HG02571 (cell line): ENCODE data around the gene TTC17.
A peak's percentile ranks its signal among the peaks of the same experiment; 100 is the strongest.
"Not testable (repeated sequence)": the region's sequence is repeated elsewhere in the genome, so short reads cannot be mapped to it uniquely, and the experiment has no call there.

Source experiments
- ATAC-seq: cut with Tn5 transposase; IDR thresholded peaks from one replicate; pipeline ENCODE4 v1.9.1; 2021; ENCODE audit warnings: mild to moderate bottlenecking, moderate library complexity; ENCODE audit not compliant: unreplicated experiment

Gene TTC17, protein sequence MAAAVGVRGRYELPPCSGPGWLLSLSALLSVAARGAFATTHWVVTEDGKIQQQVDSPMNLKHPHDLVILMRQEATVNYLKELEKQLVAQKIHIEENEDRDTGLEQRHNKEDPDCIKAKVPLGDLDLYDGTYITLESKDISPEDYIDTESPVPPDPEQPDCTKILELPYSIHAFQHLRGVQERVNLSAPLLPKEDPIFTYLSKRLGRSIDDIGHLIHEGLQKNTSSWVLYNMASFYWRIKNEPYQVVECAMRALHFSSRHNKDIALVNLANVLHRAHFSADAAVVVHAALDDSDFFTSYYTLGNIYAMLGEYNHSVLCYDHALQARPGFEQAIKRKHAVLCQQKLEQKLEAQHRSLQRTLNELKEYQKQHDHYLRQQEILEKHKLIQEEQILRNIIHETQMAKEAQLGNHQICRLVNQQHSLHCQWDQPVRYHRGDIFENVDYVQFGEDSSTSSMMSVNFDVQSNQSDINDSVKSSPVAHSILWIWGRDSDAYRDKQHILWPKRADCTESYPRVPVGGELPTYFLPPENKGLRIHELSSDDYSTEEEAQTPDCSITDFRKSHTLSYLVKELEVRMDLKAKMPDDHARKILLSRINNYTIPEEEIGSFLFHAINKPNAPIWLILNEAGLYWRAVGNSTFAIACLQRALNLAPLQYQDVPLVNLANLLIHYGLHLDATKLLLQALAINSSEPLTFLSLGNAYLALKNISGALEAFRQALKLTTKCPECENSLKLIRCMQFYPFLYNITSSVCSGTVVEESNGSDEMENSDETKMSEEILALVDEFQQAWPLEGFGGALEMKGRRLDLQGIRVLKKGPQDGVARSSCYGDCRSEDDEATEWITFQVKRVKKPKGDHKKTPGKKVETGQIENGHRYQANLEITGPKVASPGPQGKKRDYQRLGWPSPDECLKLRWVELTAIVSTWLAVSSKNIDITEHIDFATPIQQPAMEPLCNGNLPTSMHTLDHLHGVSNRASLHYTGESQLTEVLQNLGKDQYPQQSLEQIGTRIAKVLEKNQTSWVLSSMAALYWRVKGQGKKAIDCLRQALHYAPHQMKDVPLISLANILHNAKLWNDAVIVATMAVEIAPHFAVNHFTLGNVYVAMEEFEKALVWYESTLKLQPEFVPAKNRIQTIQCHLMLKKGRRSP

DNA sequence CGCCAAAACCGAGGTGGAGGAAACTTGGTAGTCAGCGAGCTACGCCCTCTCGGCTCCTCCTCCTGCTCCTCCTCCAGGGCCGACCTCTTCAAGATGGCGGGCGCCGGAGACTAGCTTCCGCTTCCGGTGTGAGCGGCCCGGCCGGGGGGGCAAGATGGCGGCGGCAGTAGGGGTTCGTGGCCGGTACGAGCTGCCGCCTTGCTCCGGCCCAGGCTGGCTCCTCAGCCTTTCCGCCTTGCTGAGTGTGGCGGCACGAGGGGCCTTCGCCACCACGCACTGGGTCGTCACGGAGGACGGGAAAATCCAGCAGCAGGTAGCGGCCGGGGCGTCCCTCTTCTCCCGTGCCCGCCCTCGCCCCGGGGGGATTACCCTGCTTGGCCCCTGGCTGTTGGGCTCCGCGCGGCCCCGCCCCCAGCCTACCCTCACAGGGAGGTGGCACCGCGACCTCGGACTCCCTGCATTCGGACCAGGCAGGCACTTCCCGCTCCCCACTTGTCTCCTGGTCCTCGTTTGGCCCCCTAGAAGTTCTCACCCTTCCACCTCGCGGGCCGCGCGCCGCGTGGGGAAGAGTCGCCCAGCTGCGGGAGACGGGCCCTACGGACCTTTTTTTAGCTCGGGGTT is at the start of gene TTC17:
TSS of gene TTC17 (plus strand) at position 120 of the 621 bp plus-strand sequence. CDS start at position 155, 35 bp downstream.
- ATAC-seq, result peak; percentile 94

DNA sequence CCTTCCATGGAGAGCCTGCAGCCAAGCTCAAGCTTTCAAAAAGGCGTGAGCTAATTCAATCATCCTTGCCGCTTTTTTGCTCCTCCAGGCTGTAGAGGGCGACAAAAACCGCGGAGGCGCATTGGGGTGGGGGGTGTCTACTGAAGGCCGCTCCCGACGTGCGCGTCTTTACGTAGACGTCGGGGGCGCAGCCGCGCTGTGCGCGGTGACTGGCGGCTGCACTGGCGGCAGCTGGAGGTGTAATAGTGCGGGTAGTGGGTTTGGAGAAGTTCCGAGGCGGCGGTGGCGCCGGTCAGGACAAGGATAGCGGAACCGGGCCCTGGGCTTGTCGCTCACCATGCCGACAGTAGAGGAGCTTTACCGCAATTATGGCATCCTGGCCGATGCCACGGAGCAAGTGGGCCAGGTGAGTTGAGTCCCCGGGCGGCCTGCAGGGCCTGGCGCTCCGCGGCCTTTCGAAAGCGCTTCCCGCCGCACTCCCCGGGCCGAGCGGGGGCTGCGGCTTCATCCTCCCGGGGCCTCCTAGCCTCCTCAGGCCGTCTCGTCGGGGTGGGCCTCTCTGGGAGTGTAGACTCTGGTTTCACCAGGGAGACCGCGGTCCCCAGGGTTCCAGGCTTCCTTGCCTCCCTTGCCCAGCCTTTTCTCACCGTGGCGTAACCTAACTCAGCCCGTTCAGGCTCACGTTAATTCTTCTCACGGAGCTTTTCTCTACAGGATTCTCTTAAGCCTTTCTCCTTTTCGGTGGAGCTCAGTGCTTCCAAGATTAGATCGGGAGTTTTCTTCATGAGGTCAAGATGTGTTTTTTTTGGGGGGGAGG is 46.7 kb upstream of the TTC17 start, which contains the start of gene API5:
TSS of gene API5 (plus strand) at position 206 of the 817 bp plus-strand sequence. CDS start at position 338, 132 bp downstream.
- peak; percentile 99 for ATAC-seq

DNA sequence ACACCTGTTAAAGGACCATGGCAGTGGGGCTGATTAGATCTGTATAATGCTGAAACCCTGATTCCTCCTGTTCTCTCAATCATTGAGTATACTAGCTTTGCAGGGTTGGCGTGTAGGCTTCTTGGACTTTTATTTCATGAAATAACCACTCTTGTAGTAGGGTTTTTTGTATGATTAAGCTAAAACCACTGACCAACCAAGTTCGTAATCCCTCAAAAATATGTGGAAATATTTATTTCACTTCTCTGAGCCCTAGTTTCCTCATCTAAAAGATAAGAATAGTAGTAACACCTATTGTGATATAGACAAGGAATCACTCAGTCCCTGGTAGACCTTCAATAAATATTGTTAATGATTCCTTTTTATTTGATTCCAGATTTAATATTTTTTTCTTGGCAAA is 42.8 kb upstream of the TTC17 start:
- ATAC-seq, result no peak

DNA sequence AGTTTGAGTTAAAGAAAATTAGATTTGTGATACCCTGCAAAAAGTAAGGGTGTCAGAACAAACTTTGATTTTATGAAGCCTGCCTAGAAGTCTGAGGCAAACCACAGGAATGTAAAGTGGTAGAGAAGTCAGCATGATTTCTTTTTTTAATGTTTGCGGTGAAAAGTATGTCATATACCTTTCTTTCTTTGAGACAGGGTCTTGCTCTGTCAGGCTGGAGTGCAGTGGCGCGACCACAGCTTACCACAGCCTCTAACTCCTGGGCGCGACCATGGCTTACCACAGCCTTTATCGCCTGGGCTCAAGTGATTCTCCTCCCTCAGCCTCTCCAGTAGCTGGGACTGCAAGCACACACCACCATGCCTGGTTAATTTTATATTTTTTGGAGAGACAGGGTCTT is 42.3 kb upstream of the TTC17 start:
- no peak for ATAC-seq

DNA sequence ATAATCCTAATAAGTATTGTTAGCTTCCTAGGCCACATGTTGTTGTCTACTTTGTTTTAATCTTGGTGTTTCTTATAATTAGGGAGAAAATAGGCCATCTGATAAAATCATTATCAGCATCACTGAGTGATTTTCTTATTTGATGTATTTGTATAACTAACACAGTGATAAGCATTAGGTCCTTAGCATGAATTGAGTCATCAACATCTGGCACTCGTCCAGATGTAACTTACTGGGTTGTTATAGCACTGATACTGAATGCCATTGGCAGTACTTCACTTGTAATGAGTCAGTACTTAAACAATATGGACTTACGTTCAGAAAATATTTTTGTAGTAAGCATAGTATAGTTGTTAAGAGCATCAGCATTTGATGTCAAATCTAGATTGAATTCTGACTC is 30.7 kb upstream of the TTC17 start:
- ATAC-seq, result no peak

DNA sequence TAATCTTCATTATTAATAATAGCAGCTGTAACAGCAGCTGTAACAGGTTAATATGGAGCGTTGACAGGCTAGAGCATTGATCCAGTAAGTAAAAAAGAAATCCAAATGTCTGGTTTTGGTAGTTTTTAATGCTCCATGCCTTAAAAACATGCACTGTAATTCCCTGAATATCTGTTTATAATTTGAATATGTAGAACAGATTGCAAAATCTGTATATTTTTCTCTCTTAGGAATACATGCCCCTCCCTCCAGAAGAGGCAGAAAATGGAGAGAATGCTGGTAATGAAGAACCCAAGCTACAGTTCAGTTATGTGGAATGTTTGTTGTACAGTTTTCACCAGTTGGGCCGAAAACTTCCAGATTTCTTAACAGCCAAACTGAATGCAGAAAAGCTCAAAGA is 30.2 kb upstream of the TTC17 start:
- no peak for ATAC-seq

DNA sequence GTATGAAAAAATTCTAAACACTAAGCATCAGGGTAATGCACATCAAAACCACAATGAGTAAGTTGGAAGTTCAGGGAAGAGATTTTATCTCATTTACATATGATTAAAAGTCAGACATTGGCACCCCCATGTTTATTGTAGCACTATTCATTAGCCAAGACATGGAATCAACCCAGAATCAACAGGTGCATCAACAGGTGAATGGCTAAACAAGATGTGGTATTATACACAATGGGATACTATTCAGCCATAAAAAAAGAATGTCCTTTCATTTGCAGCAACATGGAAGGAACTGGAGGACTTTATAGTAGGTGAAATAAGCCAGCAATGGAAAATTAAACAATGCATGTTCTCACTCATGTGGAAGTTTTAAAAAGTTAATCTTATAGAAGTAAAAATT is 17.6 kb upstream of the TTC17 start:
- ATAC-seq, result no peak

DNA sequence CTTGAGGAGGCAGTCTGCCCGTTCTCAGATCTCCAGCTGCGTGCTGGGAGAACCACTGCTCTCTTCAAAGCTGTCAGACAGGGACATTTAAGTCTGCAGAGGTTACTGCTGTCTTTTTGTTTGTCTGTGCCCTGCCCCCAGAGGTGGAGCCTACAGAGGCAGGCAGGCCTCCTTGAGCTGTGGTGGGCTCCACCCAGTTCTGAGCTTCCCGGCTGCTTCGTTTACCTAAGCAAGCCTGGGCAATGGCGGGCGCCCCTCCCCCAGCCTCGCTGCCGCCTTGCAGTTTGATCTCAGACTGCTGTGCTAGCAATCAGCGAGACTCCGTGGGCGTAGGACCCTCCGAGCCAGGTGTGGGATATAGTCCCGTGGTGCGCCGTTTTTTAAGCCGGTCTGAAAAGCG is 7.3 kb upstream of the TTC17 start:
- not testable (repeated sequence) for ATAC-seq

DNA sequence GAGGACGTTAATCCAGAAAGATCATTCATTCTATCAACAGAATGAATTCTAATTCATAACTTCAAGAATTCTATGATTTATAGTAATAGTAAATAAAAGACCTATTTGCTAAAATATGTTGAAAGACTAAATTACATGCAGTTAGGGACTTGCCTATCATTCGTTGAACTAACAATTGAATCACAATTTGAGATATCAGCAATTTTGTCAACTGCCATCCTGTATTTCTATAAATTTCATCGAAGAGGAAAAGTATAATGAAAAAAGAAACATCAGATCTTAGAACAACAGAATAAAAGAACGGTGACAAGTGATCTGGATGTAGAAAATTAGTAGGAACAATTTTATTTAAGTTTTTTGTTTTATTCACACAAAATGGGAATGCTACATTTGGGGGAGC is 4.4 kb upstream of the TTC17 start:
- no peak for ATAC-seq

DNA sequence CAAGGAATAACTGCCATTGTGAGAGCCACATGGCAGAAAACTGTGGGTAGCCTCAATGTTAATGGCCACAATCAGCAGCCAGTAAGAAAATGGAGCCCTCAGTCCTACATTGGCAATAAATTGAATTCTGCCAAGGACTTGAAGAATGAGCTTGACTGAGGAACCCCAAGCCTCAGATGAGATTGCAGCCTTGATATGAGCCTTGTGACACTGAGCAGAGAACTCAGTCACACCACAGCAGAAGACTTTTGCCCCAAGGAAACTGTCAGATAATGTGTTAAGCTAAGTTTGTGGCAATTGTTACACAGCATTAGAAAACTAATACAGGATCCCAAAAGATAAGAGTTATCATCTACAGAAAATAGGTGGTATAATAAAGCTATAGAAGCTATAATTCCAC is 2.4 kb upstream of the TTC17 start:
- no peak for ATAC-seq

DNA sequence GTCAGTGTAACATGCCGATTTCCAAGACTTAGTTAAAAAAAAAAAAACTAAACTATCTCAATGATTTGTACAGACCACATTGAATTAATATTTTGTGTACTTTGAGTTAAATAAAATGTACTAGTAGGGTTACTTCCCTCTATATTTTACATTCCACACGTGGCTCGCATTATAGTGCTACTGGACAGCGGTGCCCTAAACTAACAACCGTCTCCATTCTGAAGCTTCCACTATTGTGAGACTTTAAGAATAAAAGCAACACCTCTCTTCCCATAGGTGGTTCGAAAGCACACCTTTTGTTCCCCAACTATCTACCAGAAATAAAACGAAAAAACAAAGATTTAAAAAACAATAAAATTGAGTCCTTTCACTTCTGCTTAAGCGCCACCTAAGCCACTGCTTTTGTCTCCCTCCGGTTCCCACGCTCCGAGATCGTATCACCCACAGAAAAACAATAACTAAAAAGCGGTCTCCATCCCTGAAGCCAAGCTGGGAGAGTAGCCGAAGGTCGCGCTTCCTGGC is 380 bp upstream of the TTC17 start:
- no peak for ATAC-seq

DNA sequence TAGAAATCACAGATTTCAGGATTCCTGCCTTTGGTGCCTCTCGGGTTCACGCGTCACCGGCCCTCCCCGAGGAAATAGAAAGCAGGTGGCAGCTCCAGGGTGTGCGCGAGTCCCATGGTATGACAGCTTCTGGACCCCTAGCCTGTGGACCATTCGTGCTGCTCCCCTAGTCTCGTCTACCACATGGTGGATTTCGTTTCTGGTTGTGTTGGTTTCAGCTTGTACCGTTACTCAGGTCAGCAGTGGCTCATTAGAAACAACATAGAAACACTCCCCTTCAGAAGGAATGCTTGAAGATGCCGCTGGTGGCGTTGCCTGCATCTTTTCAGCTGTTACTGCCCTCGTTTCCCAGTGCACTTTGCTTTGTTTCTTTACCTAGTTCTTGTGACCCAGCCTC is 700 bp downstream of the TTC17 start:
- ATAC-seq, result peak; percentile 39

DNA sequence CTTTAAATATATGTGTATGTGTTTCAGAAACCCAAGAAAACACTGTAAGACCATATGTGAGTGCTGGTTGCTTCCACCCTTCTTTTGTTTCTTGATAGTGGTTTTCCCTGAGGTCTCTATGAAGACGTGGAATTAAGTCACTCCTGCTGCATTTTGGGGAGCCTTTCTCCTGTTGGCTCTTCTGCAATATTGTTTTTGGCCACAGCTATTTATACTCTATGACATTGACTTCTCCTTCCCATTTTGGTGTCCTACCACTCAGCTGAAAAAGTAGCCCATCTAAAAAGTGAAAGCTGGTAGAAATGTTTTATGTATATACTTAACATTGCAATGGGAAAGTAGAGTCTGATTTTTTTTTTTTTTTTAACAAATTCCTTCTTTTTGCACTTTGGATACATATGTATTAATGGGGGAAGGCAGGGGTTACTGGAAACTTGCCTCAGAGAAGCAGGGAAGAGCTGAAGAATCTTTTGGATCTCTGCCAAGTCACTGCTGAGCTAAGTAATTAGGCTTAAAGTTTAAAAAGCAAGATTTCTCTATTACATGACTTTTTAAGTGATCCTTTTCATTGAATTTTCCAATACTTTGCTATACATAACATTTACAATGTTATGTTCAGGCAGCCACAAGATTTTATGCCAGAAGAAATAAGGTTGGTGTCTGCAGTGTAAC is 1.8 kb downstream of the TTC17 start:
- no peak for ATAC-seq

DNA sequence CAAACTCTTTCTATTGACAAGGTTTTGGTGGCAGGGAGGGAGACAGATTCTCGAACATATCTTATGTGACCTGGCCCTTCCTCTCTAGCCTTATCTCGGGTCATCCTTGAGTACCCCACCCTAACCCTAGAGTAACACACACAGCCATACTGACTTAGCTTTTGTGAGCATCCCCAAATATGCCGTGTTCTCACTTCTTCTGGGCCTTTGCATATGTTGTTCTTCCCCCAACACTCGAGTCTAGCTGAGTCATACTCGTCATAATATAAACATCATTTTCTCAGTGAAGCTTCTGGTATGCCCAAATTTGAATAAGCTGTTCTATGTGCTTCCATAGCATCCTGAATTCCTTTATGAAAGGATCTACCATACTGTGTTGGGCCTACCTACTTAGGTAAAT is 8.0 kb downstream of the TTC17 start:
- no peak for ATAC-seq

DNA sequence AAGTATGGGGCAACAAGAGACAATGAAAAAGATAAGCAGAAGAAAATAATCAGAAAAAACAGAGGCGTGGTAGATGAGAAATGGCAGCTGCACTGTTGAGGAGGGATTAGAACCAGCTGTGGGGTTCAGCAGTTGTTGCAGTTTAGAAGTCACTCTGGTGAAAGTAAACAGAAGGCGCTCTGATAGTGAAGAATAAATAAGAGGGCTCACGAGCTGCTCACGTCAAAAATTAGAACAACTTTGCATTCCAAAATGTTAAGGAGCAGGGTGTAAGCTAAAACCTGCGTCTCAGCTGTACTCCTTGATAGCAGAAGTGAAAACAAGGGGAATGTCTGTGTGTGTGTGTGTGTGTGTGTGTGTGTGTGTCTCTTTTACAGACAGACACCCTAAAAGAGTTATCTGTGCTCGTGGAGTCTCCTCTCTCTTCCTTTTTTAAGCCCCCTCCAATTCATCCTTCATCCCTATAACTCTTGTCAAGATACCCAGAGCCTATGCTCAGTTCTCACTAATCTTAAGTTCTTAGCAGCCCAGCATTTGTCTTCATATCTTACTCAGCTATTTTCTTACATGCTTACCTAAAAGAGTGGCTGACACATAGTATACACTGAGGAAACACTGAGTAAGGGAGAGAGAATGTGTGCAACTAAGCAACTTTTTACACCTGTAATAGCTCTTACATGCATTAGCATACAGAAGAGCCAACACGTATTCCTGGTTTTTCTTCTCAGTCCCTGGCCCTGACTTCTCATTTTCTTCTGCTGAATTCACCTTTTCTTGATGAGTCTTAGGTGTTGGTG is 8.9 kb downstream of the TTC17 start:
- ATAC-seq, result no peak

DNA sequence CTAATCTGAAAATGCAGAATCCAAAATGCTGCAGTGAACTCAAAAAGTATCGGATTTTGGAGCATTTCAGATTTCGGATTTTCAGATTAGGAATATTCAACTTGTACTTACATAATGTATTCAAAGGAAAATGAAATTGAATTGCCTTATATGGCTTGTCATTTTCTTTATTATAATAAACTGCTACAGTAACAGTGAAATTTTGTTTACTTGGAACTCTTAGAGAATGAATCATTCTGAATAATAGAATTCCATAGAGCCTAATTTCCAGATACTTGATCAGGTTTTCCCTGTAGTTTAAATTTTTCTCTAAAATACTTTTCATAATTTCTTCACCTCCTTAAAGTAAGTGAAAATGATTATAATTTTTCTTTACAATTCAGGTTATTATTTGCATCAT is 17.3 kb downstream of the TTC17 start:
- ATAC-seq, result no peak

DNA sequence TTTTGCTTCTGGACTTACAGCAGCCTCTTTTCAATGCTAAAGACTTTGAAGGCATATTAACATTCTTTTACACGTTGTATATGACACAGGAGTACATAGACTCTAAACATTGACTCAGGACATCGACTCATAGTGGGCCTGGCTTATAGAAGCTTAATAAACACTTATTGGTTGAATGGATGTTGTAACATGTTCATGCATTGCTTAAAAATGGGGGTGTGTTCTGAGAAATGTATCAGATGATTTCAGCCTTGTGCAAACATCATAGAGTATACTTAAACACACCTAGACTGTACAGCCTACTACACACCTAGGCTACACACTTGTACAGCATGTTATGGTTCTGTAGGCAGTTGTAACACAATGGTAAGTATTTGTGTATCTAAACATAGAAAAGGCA is 17.9 kb downstream of the TTC17 start:
- ATAC-seq, result no peak

DNA sequence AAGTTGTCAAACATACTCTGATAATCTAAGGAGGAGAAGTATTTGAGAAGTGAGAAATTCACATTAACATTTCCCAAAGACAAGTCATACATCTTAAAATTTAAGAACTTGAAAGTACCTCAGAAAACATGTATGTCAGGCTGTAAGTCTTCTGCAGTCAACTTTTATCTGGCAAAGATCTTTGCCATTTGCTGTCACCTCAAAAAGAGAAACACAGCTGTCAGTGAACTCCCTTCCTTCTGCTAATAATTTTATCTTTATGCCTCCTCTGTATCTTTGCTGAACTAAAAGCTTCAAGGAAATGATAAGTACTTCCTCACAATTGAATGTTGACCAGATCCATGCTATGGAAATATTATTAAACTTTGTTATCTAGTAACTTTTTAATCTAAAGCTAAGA is 18.7 kb downstream of the TTC17 start:
- ATAC-seq, result no peak

DNA sequence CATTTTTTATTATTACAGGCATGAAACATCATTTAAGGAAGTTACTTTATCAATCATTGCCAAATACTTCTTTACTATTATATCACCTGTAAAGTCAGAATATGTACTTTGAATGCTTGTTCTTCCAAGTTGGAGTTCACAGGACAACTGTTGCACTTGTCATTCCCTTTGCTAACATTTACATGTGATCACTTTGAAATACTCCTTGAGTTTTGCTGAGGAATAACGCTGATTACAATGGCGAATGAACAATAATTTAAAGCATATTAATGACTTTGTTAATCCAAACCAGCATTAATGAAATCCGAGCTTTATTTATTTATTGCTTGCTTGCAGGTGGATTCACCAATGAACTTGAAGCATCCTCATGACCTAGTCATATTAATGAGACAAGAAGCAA is 20.2 kb downstream of the TTC17 start:
- no peak for ATAC-seq
